ENCODE data around the gene TOR1AIP1.

DNA sequence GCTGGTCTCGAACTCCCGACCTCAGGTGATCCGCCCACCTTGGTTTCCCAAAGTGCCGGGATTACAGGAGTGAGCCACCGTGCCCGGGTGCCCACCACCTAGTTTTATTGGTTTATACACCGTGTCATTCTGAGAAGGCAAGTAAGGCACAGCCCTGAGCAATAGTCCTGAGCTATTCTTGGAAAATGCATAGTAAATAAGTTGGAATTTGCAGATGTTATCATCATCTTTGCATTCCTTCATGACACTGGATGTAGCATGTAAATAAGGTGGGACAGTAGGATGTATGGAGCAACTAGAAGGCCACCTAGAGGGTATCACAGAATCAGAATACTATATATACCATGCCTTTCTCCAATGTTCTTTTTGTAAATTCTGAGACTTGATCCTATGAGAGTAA lies 15.5 kb upstream of the TOR1AIP1 start:
- TF ChIP-seq, protein P1, sequence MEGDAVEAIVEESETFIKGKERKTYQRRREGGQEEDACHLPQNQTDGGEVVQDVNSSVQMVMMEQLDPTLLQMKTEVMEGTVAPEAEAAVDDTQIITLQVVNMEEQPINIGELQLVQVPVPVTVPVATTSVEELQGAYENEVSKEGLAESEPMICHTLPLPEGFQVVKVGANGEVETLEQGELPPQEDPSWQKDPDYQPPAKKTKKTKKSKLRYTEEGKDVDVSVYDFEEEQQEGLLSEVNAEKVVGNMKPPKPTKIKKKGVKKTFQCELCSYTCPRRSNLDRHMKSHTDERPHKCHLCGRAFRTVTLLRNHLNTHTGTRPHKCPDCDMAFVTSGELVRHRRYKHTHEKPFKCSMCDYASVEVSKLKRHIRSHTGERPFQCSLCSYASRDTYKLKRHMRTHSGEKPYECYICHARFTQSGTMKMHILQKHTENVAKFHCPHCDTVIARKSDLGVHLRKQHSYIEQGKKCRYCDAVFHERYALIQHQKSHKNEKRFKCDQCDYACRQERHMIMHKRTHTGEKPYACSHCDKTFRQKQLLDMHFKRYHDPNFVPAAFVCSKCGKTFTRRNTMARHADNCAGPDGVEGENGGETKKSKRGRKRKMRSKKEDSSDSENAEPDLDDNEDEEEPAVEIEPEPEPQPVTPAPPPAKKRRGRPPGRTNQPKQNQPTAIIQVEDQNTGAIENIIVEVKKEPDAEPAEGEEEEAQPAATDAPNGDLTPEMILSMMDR (conservative IDR thresholded peaks at IDR 0.05 in 1 of 2, IDR thresholded peaks at IDR 0.05 in 1 of 2; ENCODE audit: low read depth in 1 of 2, low read length in 2 of 2), result no peak
- TF ChIP-seq EZH2 (IDR thresholded peaks at IDR 0.05; ENCODE audit: low read length, missing control alignments), result no peak

All from fibroblast of lung (primary cell).